ENCODE data around the gene RNASE9. TPM values are rescaled to one million over a fixed set of nuclear protein-coding genes. Genes with fewer than 3 reads are reported as not detected.

The RNASE9 gene
- total and polyA plus RNA-seq, 2 donors (not counting 1 experiment from before 2014, with no cell fraction given) = not detected

DNA sequence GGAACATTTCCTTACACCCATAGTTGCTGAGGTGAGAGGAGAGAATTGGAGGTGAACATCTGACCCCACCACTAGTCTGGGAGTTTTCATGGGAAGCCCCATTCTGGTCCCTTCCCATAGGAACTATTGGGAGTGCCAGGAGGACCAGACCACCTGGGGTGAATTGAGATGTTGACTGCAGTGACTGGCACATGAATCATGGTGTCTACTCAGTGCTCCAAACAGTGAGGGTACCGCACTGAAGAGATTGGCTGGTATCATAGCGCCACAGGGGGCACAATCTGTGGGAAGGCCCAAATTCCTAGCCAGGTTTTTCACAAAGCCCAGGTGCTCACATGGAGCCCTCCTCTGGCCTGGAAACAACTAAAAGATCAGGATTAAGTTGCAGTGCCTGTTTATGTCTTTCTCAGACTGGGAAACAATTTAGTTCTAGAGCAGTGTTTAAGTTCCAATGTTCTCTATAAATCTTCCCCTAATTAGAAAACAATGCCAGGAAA is 3.7 kb upstream of the RNASE9 start:
- CTCF ChIA-PET = no interaction called here

DNA sequence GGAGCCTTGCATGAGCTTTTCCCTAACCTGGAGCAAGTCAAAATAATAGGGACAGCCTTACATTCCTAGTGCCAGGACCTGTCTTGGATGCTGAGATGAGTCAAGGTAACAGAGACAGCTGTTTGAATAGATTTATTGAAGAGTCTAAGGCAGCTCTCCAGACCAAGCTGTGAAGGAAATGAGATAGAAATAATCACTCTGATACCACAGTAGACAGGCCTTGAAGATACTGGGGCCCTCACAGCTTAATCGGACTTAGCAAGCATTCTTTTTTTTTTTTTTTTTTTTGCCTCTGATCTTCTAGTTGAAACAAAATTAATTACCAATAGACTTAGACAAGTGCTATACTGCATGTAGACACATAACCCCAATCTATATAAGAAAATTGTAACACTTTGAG is 3.1 kb upstream of the RNASE9 start:
- H3K36me3 ChIP-seq (replicated peaks in 1 of 2; ENCODE audit: control extremely low read depth in 1 of 2, control insufficient read depth in 1 of 2, extremely low read depth in 1 of 2, insufficient read depth in 2 of 2, low read length in 1 of 2) = no peaks in the 10 kb centered on the region
- no peaks in the 10 kb centered on the region for H3K79me2 ChIP-seq (ENCODE audit: control insufficient read depth, insufficient read depth, low read length)
- no peak overlapping the region for H3K4me2 ChIP-seq (replicated peaks; ENCODE audit: low read depth, low read length, poor library complexity, severe bottlenecking)
- ChIA-PET POLR2A (no interaction called here), CTCF (no interaction called here)
- no peak overlapping the region for H3K27ac ChIP-seq (ENCODE audit: low read length in 2 of 2)
- H3K4me1 ChIP-seq (ENCODE audit: control insufficient read depth in 2 of 2, insufficient read depth in 2 of 2, low read length in 2 of 2) = no peaks in the 10 kb centered on the region
- Mint-ChIP-seq H3K4me3 (no peak overlapping the region), H3K9me3 (ENCODE audit: insufficient read depth) (no peaks in the 10 kb centered on the region), H3K4me1 (no peaks in the 10 kb centered on the region), H3K27ac (no peak overlapping the region), H3K27me3 (peaks cover 11% of the 10 kb centered on the region)
- intact Hi-C loops (cut with micrococcal nuclease) = no loop called here
- WGBS (ENCODE audit: insufficient coverage) = no CpG with 5 or more reads among the region's 1 CpG
- ATAC-seq (ENCODE audit: low read depth) (no peak), DNase-seq (no peak)
- no peak overlapping the region for H3K4me3 ChIP-seq (ENCODE audit: control extremely low read depth in 1 of 5, extremely low read depth in 1 of 5, insufficient read depth in 1 of 5, low read depth in 2 of 5, low read length in 4 of 5)
- H2AFZ ChIP-seq (ENCODE audit: insufficient read depth, low read depth, low read length, poor library complexity, severe bottlenecking) = no peak overlapping the region
- no peaks in the 10 kb centered on the region for H4K20me1 ChIP-seq (ENCODE audit: control insufficient read depth, insufficient read depth, low read length, poor library complexity, severe bottlenecking)
- no peak overlapping the region for H3K9ac ChIP-seq (ENCODE audit: low read length)
- TF ChIP-seq, protein P1, sequence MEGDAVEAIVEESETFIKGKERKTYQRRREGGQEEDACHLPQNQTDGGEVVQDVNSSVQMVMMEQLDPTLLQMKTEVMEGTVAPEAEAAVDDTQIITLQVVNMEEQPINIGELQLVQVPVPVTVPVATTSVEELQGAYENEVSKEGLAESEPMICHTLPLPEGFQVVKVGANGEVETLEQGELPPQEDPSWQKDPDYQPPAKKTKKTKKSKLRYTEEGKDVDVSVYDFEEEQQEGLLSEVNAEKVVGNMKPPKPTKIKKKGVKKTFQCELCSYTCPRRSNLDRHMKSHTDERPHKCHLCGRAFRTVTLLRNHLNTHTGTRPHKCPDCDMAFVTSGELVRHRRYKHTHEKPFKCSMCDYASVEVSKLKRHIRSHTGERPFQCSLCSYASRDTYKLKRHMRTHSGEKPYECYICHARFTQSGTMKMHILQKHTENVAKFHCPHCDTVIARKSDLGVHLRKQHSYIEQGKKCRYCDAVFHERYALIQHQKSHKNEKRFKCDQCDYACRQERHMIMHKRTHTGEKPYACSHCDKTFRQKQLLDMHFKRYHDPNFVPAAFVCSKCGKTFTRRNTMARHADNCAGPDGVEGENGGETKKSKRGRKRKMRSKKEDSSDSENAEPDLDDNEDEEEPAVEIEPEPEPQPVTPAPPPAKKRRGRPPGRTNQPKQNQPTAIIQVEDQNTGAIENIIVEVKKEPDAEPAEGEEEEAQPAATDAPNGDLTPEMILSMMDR (IDR thresholded peaks at IDR 0.05) = no peak
- no peak for TF ChIP-seq EZH2 (IDR thresholded peaks at IDR 0.05; ENCODE audit: borderline replicate concordance, insufficient read depth, low read depth, low read length, poor library complexity, severe bottlenecking)
- H3K9me3 ChIP-seq (ENCODE audit: control extremely low read depth in 1 of 3, control insufficient read depth in 2 of 3, insufficient read depth in 1 of 3, low read length in 2 of 3) = peaks cover 0 to 6% (median 6%) of the 10 kb centered on the region in 3 donors
- H3K27me3 ChIP-seq (replicated peaks in 1 of 4; ENCODE audit: control extremely low read depth in 1 of 4, control insufficient read depth in 3 of 4, insufficient read depth in 4 of 4, low read length in 3 of 4) = no peaks in the 10 kb centered on the region

More for the DNA sequence above, 3.7 kb upstream of the RNASE9 start:
- H3K4me1 Mint-ChIP-seq = no peaks in the 10 kb centered on the region
- POLR2A ChIA-PET = no interaction called here
- Histone ChIP-seq H3K27ac (ENCODE audit: low read length in 2 of 2) (no peak overlapping the region), H3K79me2 (ENCODE audit: control insufficient read depth, insufficient read depth, low read length) (no peaks in the 10 kb centered on the region), H3K4me3 (ENCODE audit: control extremely low read depth in 1 of 5, extremely low read depth in 1 of 5, insufficient read depth in 1 of 5, low read depth in 2 of 5, low read length in 4 of 5) (no peak overlapping the region), H3K4me2 (replicated peaks; ENCODE audit: low read depth, low read length, poor library complexity, severe bottlenecking) (no peak overlapping the region), H3K27me3 (replicated peaks in 1 of 4; ENCODE audit: control extremely low read depth in 1 of 4, control insufficient read depth in 3 of 4, insufficient read depth in 4 of 4, low read length in 3 of 4) (no peaks in the 10 kb centered on the region), H2AFZ (ENCODE audit: insufficient read depth, low read depth, low read length, poor library complexity, severe bottlenecking) (no peak overlapping the region), H3K4me1 (ENCODE audit: control insufficient read depth in 2 of 2, insufficient read depth in 2 of 2, low read length in 2 of 2) (no peaks in the 10 kb centered on the region), H3K9me3 (ENCODE audit: control extremely low read depth in 1 of 3, control insufficient read depth in 2 of 3, insufficient read depth in 1 of 3, low read length in 2 of 3) (peaks cover 0 to 12% (median 6%) of the 10 kb centered on the region in 3 donors), H3K9ac (ENCODE audit: low read length) (no peak overlapping the region), H3K36me3 (replicated peaks in 1 of 2; ENCODE audit: control extremely low read depth in 1 of 2, control insufficient read depth in 1 of 2, extremely low read depth in 1 of 2, insufficient read depth in 2 of 2, low read length in 1 of 2) (no peaks in the 10 kb centered on the region), H4K20me1 (ENCODE audit: control insufficient read depth, insufficient read depth, low read length, poor library complexity, severe bottlenecking) (no peaks in the 10 kb centered on the region)
- no peak for TF ChIP-seq EZH2 (IDR thresholded peaks at IDR 0.05; ENCODE audit: borderline replicate concordance, insufficient read depth, low read depth, low read length, poor library complexity, severe bottlenecking)
- TF ChIP-seq, protein P1 (IDR thresholded peaks at IDR 0.05) = no peak
- ATAC-seq (ENCODE audit: low read depth) = no peak
- DNase-seq = no peak
- intact Hi-C loops (cut with micrococcal nuclease) = no loop called here
- H3K4me3 Mint-ChIP-seq = no peak overlapping the region
- H3K27me3 Mint-ChIP-seq = peaks cover 11% of the 10 kb centered on the region
- H3K9me3 Mint-ChIP-seq (ENCODE audit: insufficient read depth) = no peaks in the 10 kb centered on the region
- 100% methylated on average over 2 of the region's 2 CpGs for WGBS (ENCODE audit: insufficient coverage)
- H3K27ac Mint-ChIP-seq = no peak overlapping the region
